Endothelial cell of umbilical vein (primary cell): Measurements from ENCODE around the gene RO60. TPM values are rescaled to one million over a fixed set of nuclear protein-coding genes. Genes with fewer than 3 reads are reported as not detected.
A peak's percentile ranks its signal among the peaks of the same experiment; 100 is the strongest.

Source experiments
- BruUV-seq: library from RNA; stranded (reverse); fragments of 400-500 nt; replicated peaks from 2 replicates; lab custom pipeline; 2021; lab: Mats Ljungman, UMichigan
- CTCF ChIA-PET: fragments of 300-600, 350-600 bp; sonication (Branson Sonifier 250); formaldehyde crosslinking; loops from one replicate; lab custom pipeline; 2021; ENCODE audit warnings: antibody characterized with exemption, inconsistent platforms; lab: Charles Lee
- POLR2A ChIA-PET: fragments of 300-600, 350-600 bp; sonication (Branson Sonifier 250); formaldehyde crosslinking; loops from one replicate; lab custom pipeline; 2021; ENCODE audit warnings: antibody characterized with exemption, inconsistent platforms; lab: Charles Lee
- DNase-seq: peaks from one replicate; pipeline ENCODE4 v3.0.0-alpha.2; 2011; ENCODE audit warnings: low read depth, low spot score
- FAIRE-seq: peaks from 2 replicates; lab custom pipeline; 2011; peaks lifted over from hg19 to GRCh38; lab: Jason Lieb, UNC
- H2AFZ ChIP-seq: 2 replicates; pipeline ENCODE4 v1.6.0; 2012; ENCODE audit warnings: low read depth, low read length, control low read depth, inconsistent platforms
- H3K27ac ChIP-seq: 2 replicates; pipeline ENCODE4 v1.5.1; 2011; ENCODE audit warnings: low read depth, mild to moderate bottlenecking, control low read depth, low read length, moderate library complexity; ENCODE audit not compliant: insufficient read depth
- H3K27me3 ChIP-seq, 2 experiments: 2 replicates each; pipeline versions ENCODE4 v1.6.0 to v1.6.1; 2011; ENCODE audit warnings: low read length in 2 of 2, mixed read lengths in 1 of 2; ENCODE audit not compliant: control insufficient read depth in 2 of 2, insufficient read depth in 2 of 2
- H3K36me3 ChIP-seq, 2 experiments: 2 replicates in 1 of 2; 3 replicates in 1 of 2; pipeline ENCODE4 v1.5.1; 2011; ENCODE audit warnings: low read length in 2 of 2, mild to moderate bottlenecking in 1 of 2, moderate library complexity in 1 of 2; ENCODE audit not compliant: control insufficient read depth in 2 of 2, insufficient read depth in 2 of 2; ENCODE audit errors: extremely low read depth in 1 of 2
- H3K4me1 ChIP-seq: 3 replicates; pipeline ENCODE4 v1.5.1; 2011; ENCODE audit warnings: mild to moderate bottlenecking, low read length; ENCODE audit not compliant: control insufficient read depth, insufficient read depth; ENCODE audit errors: extremely low read depth
- H3K4me2 ChIP-seq: 2 replicates; pipeline ENCODE4 v1.6.1; 2011; ENCODE audit warnings: low read length, control low read depth, mixed read lengths; ENCODE audit not compliant: insufficient read depth
- H3K4me3 ChIP-seq, 3 experiments: fragments of 200-600 bp in 1 of 3; sonication (generic), shearing (Covaris generic) in 1 of 3; replicated peaks in 1 of 3; 2 replicates each; pipeline ENCODE4 v1.5.1; 2011 to 2016; ENCODE audit warnings: control low read depth in 3 of 3, low read length in 3 of 3, mild to moderate bottlenecking in 2 of 3, inconsistent platforms in 1 of 3, low read depth in 1 of 3, moderate library complexity in 1 of 3; ENCODE audit not compliant: insufficient read depth in 1 of 3
- H3K79me2 ChIP-seq: 2 replicates; pipeline ENCODE4 v1.6.0; 2012; ENCODE audit warnings: low read length, inconsistent platforms; ENCODE audit not compliant: control insufficient read depth, insufficient read depth
- H3K9ac ChIP-seq: replicated peaks from 2 replicates; pipeline ENCODE3; 2011; ENCODE audit warnings: low read length, control low read depth; ENCODE audit not compliant: insufficient read depth; ENCODE audit errors: extremely low read depth
- H3K9me1 ChIP-seq: replicated peaks from 3 replicates; pipeline ENCODE4 v1.6.0; 2011; ENCODE audit warnings: mild to moderate bottlenecking, low read length; ENCODE audit not compliant: control insufficient read depth, insufficient read depth; ENCODE audit errors: extremely low read depth
- H3K9me3 ChIP-seq: replicated peaks from 2 replicates; pipeline ENCODE4 v1.5.1; 2012; ENCODE audit warnings: low read length, inconsistent platforms; ENCODE audit not compliant: control insufficient read depth, insufficient read depth
- H4K20me1 ChIP-seq: replicated peaks from 2 replicates; pipeline ENCODE3; 2011; ENCODE audit warnings: mild to moderate bottlenecking, low read length; ENCODE audit not compliant: control insufficient read depth, insufficient read depth; ENCODE audit errors: extremely low read depth
- EZH2 ChIP-seq: IDR thresholded peaks from 2 replicates; pipeline ENCODE4 v1.6.1; 2012; ENCODE audit warnings: borderline replicate concordance, low read depth, mild to moderate bottlenecking, moderate library complexity, low read length, inconsistent platforms; ENCODE audit not compliant: severe bottlenecking
- FOS ChIP-seq: IDR thresholded peaks from 2 replicates; pipeline ENCODE4 v1.6.1; 2011; ENCODE audit warnings: mild to moderate bottlenecking, low read length, moderate library complexity, borderline replicate concordance; ENCODE audit not compliant: insufficient read depth
- GATA2 ChIP-seq: IDR thresholded peaks from 2 replicates; pipeline ENCODE4 v1.7.0; 2011; ENCODE audit warnings: low read depth, mild to moderate bottlenecking, moderate library complexity, mixed read lengths, low read length; ENCODE audit not compliant: insufficient read length, insufficient read depth
- JUN ChIP-seq: IDR thresholded peaks from 2 replicates; pipeline ENCODE4 v1.6.1; 2011; ENCODE audit warnings: borderline replicate concordance, low read depth; ENCODE audit not compliant: insufficient read length, insufficient read depth
- MAX ChIP-seq: IDR thresholded peaks from 2 replicates; pipeline ENCODE4 v1.6.1; 2011; ENCODE audit not compliant: insufficient read depth, insufficient read length
- MYC ChIP-seq: IDR thresholded peaks from one replicate; pipeline ENCODE4 v1.6.1; 2011; ENCODE audit warnings: mild to moderate bottlenecking, low read depth, low read length
- POLR2A ChIP-seq: IDR thresholded peaks from 2 replicates; pipeline ENCODE4 v1.6.1; 2012; ENCODE audit warnings: low read depth, mild to moderate bottlenecking, control low read depth, low read length
- POLR2AphosphoS5 ChIP-seq: IDR thresholded peaks from 2 replicates; pipeline ENCODE4 v1.6.1; 2012; ENCODE audit warnings: low read depth, mild to moderate bottlenecking, control low read depth, low read length, moderate library complexity; ENCODE audit not compliant: insufficient read depth
- dilution Hi-C: fragments of 300-500 bp; cut with MboI; formaldehyde crosslinking; loops from one replicate; pipeline ENCODE4 v1.15.0; 2019; ENCODE audit warnings: low sequenced_read_pairs; ENCODE audit not compliant: extremely low pct_ligation_motif_present
- intact Hi-C: fragments of 100-400 bp; cut with micrococcal nuclease; formaldehyde crosslinking; loops from one replicate; pipeline ENCODE4 v1.10.0; 2022
- polyA plus RNA-seq, 4 experiments: library from polyadenylated mRNA; depleted of rRNA in 3 of 4; stranded (reverse) in 3 of 4; unstranded in 1 of 4; fragments of >200 nt; gene quantifications; 2 replicates each; pipeline versions ENCODE4 v1.2.1 to v1.2.3, GENCODE V29; 2011 to 2012; ENCODE audit warnings: missing spikeins in 1 of 4
- small RNA-seq: library from RNA; depleted of rRNA; stranded (forward); fragments of <200 nt; gene quantifications from one replicate; pipeline ENCODE3, GENCODE V24; 2012; ENCODE audit warnings: low replicate concordance, low read depth; ENCODE audit not compliant: insufficient read depth, insufficient read length
- total RNA-seq: library from RNA; stranded (reverse); gene quantifications from 2 replicates; pipeline ENCODE4 v1.2.3, GENCODE V29; 2021
- TF ChIP-seq, protein P1 (sequence below), 2 donors: IDR thresholded peaks; 1 replicate in 1 of 2; 2 replicates in 1 of 2; pipeline ENCODE4 v1.5.1; 2011; ENCODE audit warnings: low read length in 2 of 2, mild to moderate bottlenecking in 2 of 2, moderate library complexity in 2 of 2, control low read depth in 1 of 2, inconsistent platforms in 1 of 2, low read depth in 1 of 2; ENCODE audit not compliant: insufficient read depth in 1 of 2; ENCODE audit errors: extremely low read depth in 1 of 2

Gene RO60
- total and polyA plus RNA-seq, 2 donors (not counting 3 experiments of a cell fraction or from before 2014, with no cell fraction given) = 11.1 to 60.3 TPM

DNA sequence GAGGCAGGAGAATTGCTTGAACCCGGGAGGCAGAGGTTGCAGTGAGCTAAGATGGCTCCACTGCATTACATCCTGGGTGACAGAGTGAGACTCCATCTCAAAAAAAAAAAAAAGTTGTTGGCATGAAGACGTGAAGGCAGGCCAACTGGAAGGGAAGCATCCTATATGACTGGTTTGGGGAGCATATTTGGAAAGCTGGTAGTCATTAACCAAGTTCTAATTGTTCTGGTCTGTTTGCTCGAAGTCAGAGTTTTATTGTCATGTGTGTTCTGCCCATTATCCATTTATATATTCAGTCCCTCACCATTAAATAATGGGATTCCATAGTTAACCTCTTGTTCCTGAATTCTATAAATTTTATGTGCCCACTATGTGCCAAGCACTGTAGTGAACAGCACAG lies 49.1 kb downstream of the RO60 start:
- FAIRE-seq = no peak
- H3K9me3 ChIP-seq = no peaks in the 10 kb centered on the region
- peaks cover 14% of the 10 kb centered on the region for H3K4me1 ChIP-seq
- no peak overlapping the region for H3K9ac ChIP-seq
- no peak overlapping the region for H3K4me2 ChIP-seq
- intact Hi-C loops (no loop called here), dilution Hi-C loops (no loop called here)
- no peak overlapping the region for H3K4me3 ChIP-seq
- H3K36me3 ChIP-seq = no peaks in the 10 kb centered on the region
- TF ChIP-seq, protein P1, sequence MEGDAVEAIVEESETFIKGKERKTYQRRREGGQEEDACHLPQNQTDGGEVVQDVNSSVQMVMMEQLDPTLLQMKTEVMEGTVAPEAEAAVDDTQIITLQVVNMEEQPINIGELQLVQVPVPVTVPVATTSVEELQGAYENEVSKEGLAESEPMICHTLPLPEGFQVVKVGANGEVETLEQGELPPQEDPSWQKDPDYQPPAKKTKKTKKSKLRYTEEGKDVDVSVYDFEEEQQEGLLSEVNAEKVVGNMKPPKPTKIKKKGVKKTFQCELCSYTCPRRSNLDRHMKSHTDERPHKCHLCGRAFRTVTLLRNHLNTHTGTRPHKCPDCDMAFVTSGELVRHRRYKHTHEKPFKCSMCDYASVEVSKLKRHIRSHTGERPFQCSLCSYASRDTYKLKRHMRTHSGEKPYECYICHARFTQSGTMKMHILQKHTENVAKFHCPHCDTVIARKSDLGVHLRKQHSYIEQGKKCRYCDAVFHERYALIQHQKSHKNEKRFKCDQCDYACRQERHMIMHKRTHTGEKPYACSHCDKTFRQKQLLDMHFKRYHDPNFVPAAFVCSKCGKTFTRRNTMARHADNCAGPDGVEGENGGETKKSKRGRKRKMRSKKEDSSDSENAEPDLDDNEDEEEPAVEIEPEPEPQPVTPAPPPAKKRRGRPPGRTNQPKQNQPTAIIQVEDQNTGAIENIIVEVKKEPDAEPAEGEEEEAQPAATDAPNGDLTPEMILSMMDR (IDR thresholded peaks at IDR 0.05; ENCODE audit: extremely low read depth in 1 of 2, insufficient read depth in 1 of 2, low read depth in 1 of 2, low read length in 2 of 2) = no peak
- no peak for TF ChIP-seq JUN
- TF ChIP-seq GATA2 = no peak
- no peak for TF ChIP-seq POLR2AphosphoS5
- TF ChIP-seq MAX = no peak
- no peak for TF ChIP-seq POLR2A
- TF ChIP-seq EZH2 = no peak
- no peak for TF ChIP-seq MYC
- TF ChIP-seq FOS = no peak
- no peaks in the 10 kb centered on the region for H3K27me3 ChIP-seq
- no peak for DNase-seq
- no peak overlapping the region for H2AFZ ChIP-seq
- ChIA-PET CTCF (interaction anchor here (1.7 kb wide), 1 partner anchor 13 kb away, joined by 8 read pairs; the partner anchor contains the start of gene CDC73), POLR2A (no interaction called here)
- H3K9me1 ChIP-seq = no peaks in the 10 kb centered on the region
- peaks cover 9% of the 10 kb centered on the region for H3K79me2 ChIP-seq
- H4K20me1 ChIP-seq = no peaks in the 10 kb centered on the region
- H3K27ac ChIP-seq = no peak overlapping the region
- no TSS peak for BruUV-seq

Small RNA genes lying within 50 kb of the gene (small RNA-seq; reads per million reads assigned to genes)
- 2.4 reads per million, percentile 8 among the genes with 10 or more reads in this experiment for gene SCARNA18B

Other genes with a start within 250 kb of the RO60 start
- 45.6 and 50.8 TPM in 2 replicates for gene UCHL5, start 252 bp upstream of the RO60 start, total RNA-seq
- 6.7 and 9.8 TPM in 2 replicates for gene UCHL5, start 252 bp upstream of the RO60 start, polyA plus RNA-seq
- 21.5 and 22.2 TPM in 2 replicates for gene GLRX2, start 45.8 kb downstream of the RO60 start, total RNA-seq
- 8.1 and 13.1 TPM in 2 replicates for gene GLRX2, start 45.8 kb downstream of the RO60 start, polyA plus RNA-seq
- 55.3 and 55.8 TPM in 2 replicates for gene CDC73, start 62.4 kb downstream of the RO60 start, total RNA-seq
- gene CDC73, start 62.4 kb downstream of the RO60 start, polyA plus RNA-seq = 5.7 and 9.9 TPM in 2 replicates
- gene B3GALT2, start 127.0 kb downstream of the RO60 start, total RNA-seq = not detected in 2 replicates
- not detected in 2 replicates for gene B3GALT2, start 127.0 kb downstream of the RO60 start, polyA plus RNA-seq